Rectal smooth muscle tissue (tissue), 1 donor: Measurements from ENCODE around the gene GPC6.

Experiments
- H3K27ac ChIP-seq: one replicate; pipeline ENCODE4 v1.7.0; 2013; ENCODE audit warnings: low read depth, low read length, inconsistent platforms
- H3K27me3 ChIP-seq: one replicate; pipeline ENCODE4 v1.7.0; 2013; ENCODE audit warnings: low read length; ENCODE audit not compliant: control insufficient read depth, insufficient read depth
- H3K36me3 ChIP-seq: one replicate; pipeline ENCODE4 v1.7.0; 2013; ENCODE audit warnings: low read length; ENCODE audit not compliant: control insufficient read depth, insufficient read depth
- H3K4me1 ChIP-seq: one replicate; pipeline ENCODE4 v1.7.0; 2013; ENCODE audit warnings: low read length; ENCODE audit not compliant: control insufficient read depth, insufficient read depth
- H3K4me3 ChIP-seq: one replicate; pipeline ENCODE4 v1.7.0; 2013; ENCODE audit warnings: low read length
- H3K9ac ChIP-seq: one replicate; pipeline ENCODE4 v1.7.0; 2013; ENCODE audit warnings: low read length

GPC6 gene

DNA sequence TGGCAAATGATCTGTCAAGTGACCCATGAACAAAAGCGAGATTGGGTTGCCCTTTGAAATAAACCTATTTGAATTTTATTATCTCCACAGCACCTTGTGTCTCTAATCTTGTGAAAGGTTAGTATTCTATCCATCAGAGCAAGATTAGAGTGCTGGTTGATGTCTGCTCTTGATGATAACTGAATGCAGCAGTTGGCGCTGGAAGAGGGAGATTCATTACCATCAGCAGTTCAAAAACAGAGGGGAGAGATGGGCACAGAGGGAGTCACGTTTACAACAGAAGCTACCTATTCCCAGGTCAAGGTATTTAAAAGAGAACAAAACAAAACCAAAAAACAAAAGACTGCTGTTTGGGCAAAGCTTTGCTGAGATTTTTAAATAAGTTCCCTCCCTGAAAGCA, 588.1 kb downstream of the GPC6 start:
- Histone ChIP-seq H3K27me3 (no peaks in the 10 kb centered on the region), H3K4me1 (no peaks in the 10 kb centered on the region), H3K36me3 (no peaks in the 10 kb centered on the region), H3K9ac (no peak overlapping the region), H3K4me3 (no peak overlapping the region), H3K27ac (no peak overlapping the region)

DNA sequence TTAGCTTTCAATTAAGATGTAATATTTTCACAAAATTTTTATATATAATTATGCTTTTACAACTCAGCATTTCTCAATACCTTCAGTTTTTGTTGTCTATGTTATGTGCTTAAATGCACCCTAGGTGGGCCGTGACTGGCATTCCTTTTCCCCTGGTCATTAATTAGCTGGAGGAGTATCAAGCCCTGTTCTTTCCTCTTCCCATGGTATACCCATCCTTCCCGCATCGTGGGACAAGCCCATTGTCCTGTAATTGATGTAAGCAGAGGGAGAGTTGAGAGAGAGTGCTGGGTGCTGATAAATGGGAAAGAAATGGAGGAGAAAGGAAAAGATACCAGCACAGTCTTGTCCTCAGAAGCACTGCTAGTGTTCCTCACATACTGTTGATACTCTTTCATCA, 591.7 kb downstream of the GPC6 start:
- Histone ChIP-seq H3K4me1 (no peaks in the 10 kb centered on the region), H3K36me3 (no peaks in the 10 kb centered on the region), H3K4me3 (no peak overlapping the region), H3K27ac (no peak overlapping the region), H3K27me3 (no peaks in the 10 kb centered on the region), H3K9ac (no peak overlapping the region)

DNA sequence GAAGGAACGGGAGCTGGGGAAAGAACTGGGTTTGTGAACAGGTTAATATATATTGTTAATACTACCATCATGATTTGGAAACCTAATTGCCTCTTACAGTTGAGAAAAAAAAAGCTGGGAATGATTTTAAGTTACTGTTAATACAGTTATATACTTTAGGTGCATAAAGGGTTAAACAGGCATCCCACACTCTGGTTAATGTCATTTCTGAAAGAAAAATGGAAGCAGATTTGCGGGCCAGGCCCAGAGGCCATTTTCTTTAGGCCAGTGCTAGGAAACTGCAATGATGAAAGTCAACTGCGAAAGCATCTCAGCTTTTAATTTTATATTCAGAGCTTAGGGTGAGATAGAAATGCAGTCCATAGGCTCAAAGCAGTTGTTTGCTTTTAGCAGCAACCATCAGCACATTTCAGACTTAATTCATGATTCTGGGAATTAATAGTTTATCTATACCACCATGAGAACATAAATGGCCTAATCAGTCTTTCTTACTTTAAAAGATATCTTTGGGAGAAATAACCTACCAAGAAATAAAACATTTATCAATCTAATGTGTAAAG, 592.8 kb downstream of the GPC6 start:
- Histone ChIP-seq H3K9ac (no peak overlapping the region), H3K4me3 (no peak overlapping the region), H3K36me3 (no peaks in the 10 kb centered on the region), H3K27me3 (no peaks in the 10 kb centered on the region), H3K27ac (no peak overlapping the region), H3K4me1 (no peaks in the 10 kb centered on the region)

DNA sequence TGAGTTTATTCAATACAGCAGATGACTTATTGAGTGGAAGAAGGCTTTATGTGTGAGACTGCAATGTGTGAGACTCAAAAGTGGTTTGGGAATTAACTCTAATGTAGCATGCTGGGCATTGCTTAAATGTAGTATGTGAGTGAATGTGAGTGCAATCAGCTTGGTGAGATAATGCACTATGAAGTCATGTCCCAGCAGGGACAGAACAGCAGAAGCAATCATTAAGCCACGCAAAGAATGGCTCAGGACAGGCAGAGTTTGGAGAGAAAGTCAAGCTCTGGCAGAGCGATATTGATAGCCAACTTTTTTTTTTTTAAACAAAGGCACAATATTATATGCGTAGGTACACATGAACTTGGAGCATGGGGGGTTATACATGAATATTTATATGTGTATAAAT, 597.7 kb downstream of the GPC6 start:
- H3K36me3 ChIP-seq, result no peaks in the 10 kb centered on the region
- no peaks in the 10 kb centered on the region for H3K4me1 ChIP-seq
- no peak overlapping the region for H3K4me3 ChIP-seq
- no peaks in the 10 kb centered on the region for H3K27me3 ChIP-seq
- no peak overlapping the region for H3K27ac ChIP-seq
- H3K9ac ChIP-seq, result no peak overlapping the region

DNA sequence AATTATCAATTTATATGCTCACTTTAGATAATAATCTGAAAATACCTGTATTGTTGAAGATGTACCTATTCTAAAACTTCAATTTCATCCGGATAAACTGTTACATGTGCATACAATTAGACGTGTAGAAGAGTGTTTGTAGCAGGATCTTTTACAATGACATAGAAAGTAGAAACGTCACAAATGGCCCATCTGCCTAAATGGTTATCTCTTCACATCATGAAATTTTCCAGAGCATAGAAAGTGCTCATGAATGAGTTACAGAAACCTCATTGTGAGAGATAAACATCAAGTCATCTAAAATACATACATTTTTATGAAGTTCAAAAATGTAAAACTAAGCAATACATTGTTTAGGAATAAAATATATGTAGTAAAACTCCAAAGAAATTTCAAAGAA, 607.4 kb downstream of the GPC6 start:
- Histone ChIP-seq H3K4me3 (no peak overlapping the region), H3K9ac (no peak overlapping the region), H3K27me3 (no peaks in the 10 kb centered on the region), H3K36me3 (no peaks in the 10 kb centered on the region), H3K4me1 (no peaks in the 10 kb centered on the region), H3K27ac (no peak overlapping the region)

DNA sequence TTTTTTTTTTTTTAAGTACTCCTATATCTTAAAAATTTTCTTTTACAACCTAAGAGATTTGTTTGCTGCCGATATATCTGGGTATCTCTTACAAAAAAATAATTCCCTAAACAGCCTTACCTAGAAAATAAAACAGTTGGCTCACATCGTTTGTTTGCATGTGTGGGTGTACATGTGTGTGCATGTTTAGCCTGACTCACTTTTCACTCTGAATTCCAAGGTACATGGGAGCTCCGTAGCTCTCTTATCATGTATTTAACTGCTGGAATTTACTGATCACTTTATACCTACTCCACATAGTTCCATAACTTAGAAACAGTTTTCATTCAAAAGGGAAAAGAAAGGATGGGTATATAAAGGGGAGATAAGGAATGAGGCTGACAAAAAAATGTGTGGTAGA, 616.5 kb downstream of the GPC6 start:
- H3K27me3 ChIP-seq, result no peaks in the 10 kb centered on the region
- H3K4me1 ChIP-seq, result peaks cover 2% of the 10 kb centered on the region
- H3K27ac ChIP-seq, result no peak overlapping the region
- H3K4me3 ChIP-seq, result no peak overlapping the region
- H3K36me3 ChIP-seq, result no peaks in the 10 kb centered on the region
- no peak overlapping the region for H3K9ac ChIP-seq

DNA sequence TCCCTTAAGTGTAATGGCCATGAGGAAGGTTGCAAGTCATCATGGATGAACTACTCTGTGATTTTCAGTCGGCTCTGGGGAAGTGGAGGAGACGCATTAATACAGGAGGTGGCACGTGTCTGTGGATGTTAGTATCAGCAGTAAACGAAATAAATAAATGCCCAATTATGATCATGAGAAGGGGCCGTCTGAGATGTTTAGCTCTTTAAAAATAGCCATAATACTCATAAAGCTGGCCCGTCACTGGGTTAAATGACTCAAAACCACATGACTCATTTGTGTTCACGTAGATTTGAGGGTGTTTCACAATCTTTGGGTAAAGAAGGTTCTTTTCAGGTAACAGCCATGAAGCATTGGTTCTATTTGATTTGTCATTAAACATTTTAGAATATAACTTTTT, 620.6 kb downstream of the GPC6 start:
- Histone ChIP-seq H3K27ac (no peak overlapping the region), H3K4me3 (no peak overlapping the region), H3K4me1 (no peaks in the 10 kb centered on the region), H3K9ac (no peak overlapping the region), H3K27me3 (no peaks in the 10 kb centered on the region), H3K36me3 (no peaks in the 10 kb centered on the region)

DNA sequence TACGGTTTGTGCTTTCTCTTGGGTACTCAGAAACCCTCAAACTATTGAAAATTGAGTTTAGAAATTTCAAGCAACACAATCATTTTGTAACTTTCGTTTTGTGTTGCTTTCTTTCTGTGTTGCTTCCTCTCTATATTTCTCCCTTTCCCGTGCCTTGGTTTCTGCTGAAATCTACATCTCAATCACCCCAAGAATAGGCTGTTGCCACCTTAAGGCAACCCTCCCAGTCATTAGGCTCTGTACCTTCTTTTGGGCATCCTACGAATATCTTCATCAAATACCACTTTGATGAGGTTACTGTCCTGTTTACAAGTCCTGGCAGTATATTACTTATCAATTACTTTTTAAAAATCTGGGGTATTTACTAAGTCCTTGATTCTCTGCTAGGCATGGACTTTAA, 621.6 kb downstream of the GPC6 start:
- no peak overlapping the region for H3K9ac ChIP-seq
- H3K27me3 ChIP-seq, result no peaks in the 10 kb centered on the region
- H3K36me3 ChIP-seq, result no peaks in the 10 kb centered on the region
- no peak overlapping the region for H3K4me3 ChIP-seq
- H3K27ac ChIP-seq, result no peak overlapping the region
- no peaks in the 10 kb centered on the region for H3K4me1 ChIP-seq

DNA sequence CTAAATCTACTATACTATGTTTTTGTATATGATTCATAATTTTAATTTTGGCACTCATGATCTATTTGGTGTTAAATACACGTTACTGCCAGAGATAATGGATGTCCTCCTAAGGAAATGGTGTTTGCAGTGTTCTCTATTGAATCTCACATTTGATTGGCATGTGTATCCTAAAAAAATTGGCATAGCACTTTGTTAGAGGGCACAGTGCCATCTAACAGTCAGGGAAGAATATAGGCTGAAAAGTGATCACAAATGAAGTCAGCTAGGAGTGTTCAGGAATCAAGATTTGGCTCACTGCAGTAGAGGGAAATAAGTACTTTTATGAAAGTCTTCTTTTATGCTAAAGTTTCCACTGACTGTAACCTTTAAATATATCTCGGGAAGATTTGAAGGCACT, 624.6 kb downstream of the GPC6 start:
- Histone ChIP-seq H3K4me1 (no peaks in the 10 kb centered on the region), H3K27ac (no peak overlapping the region), H3K27me3 (no peaks in the 10 kb centered on the region), H3K4me3 (no peak overlapping the region), H3K36me3 (no peaks in the 10 kb centered on the region), H3K9ac (no peak overlapping the region)

DNA sequence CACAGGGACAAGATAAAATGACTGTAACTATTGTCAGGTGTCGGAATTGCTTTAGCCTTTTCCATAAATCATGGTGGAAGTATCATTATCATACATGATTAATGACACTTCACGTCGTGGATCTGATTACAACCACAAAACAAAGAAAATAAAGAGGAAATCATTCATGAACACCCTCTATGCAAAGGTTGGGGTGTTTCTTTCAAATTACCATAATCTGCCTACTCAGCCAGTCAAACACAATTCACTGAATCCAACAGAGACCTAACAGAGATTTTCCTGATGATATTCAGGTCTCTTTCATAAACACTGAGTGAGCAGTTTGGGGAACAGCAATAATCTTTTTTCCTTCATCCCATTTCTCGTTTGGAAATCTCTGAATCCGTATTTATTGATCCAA, 627.3 kb downstream of the GPC6 start:
- H3K4me1 ChIP-seq, result no peaks in the 10 kb centered on the region
- no peaks in the 10 kb centered on the region for H3K36me3 ChIP-seq
- H3K9ac ChIP-seq, result no peak overlapping the region
- H3K27ac ChIP-seq, result no peak overlapping the region
- H3K4me3 ChIP-seq, result no peak overlapping the region
- no peaks in the 10 kb centered on the region for H3K27me3 ChIP-seq

DNA sequence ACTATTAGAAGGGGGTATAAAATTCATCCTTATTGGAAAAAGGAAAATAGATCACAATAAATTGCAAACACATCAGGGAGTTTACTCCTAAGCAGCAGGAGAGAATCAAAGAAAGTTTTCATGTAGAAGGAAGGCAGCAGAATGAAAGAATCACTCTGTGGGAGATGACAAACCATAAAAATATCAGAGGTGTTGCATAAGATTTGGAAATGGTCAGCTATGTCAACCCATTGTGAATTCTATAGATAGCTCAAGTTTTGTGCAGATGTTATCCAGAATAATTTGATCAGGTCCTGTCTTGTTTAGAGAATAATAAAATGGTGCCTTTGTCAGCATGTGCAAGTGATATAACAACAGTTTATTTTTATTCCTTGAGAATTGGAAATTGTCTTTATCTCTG, 630.5 kb downstream of the GPC6 start:
- H3K36me3 ChIP-seq, result no peaks in the 10 kb centered on the region
- H3K4me1 ChIP-seq, result no peaks in the 10 kb centered on the region
- no peak overlapping the region for H3K4me3 ChIP-seq
- H3K9ac ChIP-seq, result no peak overlapping the region
- H3K27ac ChIP-seq, result no peak overlapping the region
- H3K27me3 ChIP-seq, result no peaks in the 10 kb centered on the region

DNA sequence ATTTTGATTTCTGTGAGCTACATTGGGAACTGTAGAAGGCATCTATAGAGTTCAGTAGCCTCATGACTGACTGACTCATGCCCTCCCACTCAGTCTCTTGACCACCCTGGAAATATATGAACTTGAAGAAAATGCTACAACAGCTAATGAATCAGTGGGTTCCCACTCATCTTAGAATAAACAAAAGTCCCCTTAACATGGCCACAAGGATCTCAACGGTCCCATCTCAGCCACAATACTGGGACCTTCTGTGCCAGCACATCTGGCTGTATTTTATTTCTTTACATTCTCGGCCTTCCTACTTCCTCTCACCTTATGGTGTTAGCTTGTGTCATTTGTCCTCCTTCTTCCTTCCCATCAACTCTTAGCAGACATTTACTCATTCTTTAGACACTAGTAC, 633.1 kb downstream of the GPC6 start:
- Histone ChIP-seq H3K27me3 (no peaks in the 10 kb centered on the region), H3K4me3 (no peak overlapping the region), H3K36me3 (no peaks in the 10 kb centered on the region), H3K9ac (no peak overlapping the region), H3K27ac (no peak overlapping the region), H3K4me1 (no peaks in the 10 kb centered on the region)

DNA sequence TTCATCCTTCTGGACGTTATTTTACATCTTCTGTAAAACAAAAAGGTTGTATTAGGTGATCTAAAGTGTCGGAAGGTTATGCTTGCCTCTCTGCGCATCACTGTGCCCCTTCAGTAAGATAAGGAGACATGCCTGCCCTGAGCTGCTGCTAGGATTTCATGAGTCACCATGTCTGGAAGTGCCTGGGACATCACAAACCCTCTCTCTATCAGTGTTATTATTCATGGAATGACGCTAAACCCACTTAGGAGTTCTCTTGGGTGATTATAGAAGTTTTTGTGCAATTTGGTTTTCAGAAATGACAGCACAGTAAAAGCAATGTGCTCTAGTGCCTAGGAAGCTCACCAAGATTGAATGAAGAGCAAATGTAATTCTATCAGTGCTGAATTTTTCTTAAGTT, 635.2 kb downstream of the GPC6 start:
- Histone ChIP-seq H3K4me3 (no peak overlapping the region), H3K27ac (no peak overlapping the region), H3K27me3 (no peaks in the 10 kb centered on the region), H3K9ac (no peak overlapping the region), H3K36me3 (no peaks in the 10 kb centered on the region), H3K4me1 (no peaks in the 10 kb centered on the region)
